MM.1S (cell line): ENCODE results near the gene PUS1.

ENCODE experiments used
- DNase-seq: peaks from one replicate; pipeline ENCODE4 v3.0.0-alpha.2; 2015
- H2AFZ ChIP-seq: fragments of 300-600 bp; sonication (generic); 2 replicates; pipeline ENCODE4 v1.6.0; 2016; ENCODE audit warnings: antibody characterized with exemption, low read length
- H3F3A ChIP-seq: fragments of 300-600 bp; sonication (generic); 2 replicates; pipeline ENCODE4 v1.6.1; 2016; ENCODE audit warnings: mild to moderate bottlenecking, antibody characterized with exemption, low read length, moderate library complexity, mixed read lengths; ENCODE audit not compliant: insufficient read depth
- H3K27ac ChIP-seq: fragments of 300-600 bp; sonication (generic); 2 replicates; pipeline ENCODE4 v1.5.1; 2016; ENCODE audit warnings: mild to moderate bottlenecking, low read length
- H3K27me3 ChIP-seq: fragments of 300-600 bp; sonication (generic); replicated peaks from 2 replicates; pipeline ENCODE4 v1.6.0; 2016; ENCODE audit warnings: low read length; ENCODE audit not compliant: insufficient read depth
- H3K36me3 ChIP-seq: fragments of 300-600 bp; sonication (generic); replicated peaks from 2 replicates; pipeline ENCODE4 v1.6.1; 2016; ENCODE audit warnings: mild to moderate bottlenecking, low read length, mixed read lengths; ENCODE audit not compliant: insufficient read depth
- H3K4me1 ChIP-seq: fragments of 300-600 bp; sonication (generic); 2 replicates; pipeline ENCODE4 v1.6.1; 2016; ENCODE audit warnings: low read length, mixed read lengths
- H3K4me2 ChIP-seq: fragments of 300-600 bp; sonication (generic); 2 replicates; pipeline ENCODE4 v1.6.0; 2016; ENCODE audit warnings: low read depth, low read length
- H3K4me3 ChIP-seq: fragments of 300-600 bp; sonication (generic); 2 replicates; pipeline ENCODE4 v1.5.1; 2016; ENCODE audit warnings: low read length, mixed read lengths
- H3K79me2 ChIP-seq: fragments of 300-600 bp; sonication (generic); 2 replicates; pipeline ENCODE4 v1.6.1; 2016; ENCODE audit warnings: mixed run types, low read length, mixed read lengths
- H3K9ac ChIP-seq: fragments of 300-600 bp; sonication (generic); 2 replicates; pipeline ENCODE4 v1.6.1; 2016; ENCODE audit warnings: low read length, mixed read lengths
- H3K9me2 ChIP-seq: fragments of 300-600 bp; sonication (generic); replicated peaks from 2 replicates; pipeline ENCODE4 v1.6.1; 2016; ENCODE audit warnings: mild to moderate bottlenecking, low read length, mixed read lengths; ENCODE audit not compliant: insufficient read depth
- H3K9me3 ChIP-seq: fragments of 300-600 bp; sonication (generic); replicated peaks from 2 replicates; pipeline ENCODE4 v1.6.1; 2016; ENCODE audit warnings: mild to moderate bottlenecking, low read length, mixed read lengths; ENCODE audit not compliant: insufficient read depth
- H4K20me1 ChIP-seq: fragments of 300-600 bp; sonication (generic); 2 replicates; pipeline ENCODE4 v1.6.1; 2016; ENCODE audit warnings: mild to moderate bottlenecking, low read length, moderate library complexity, mixed read lengths; ENCODE audit not compliant: insufficient read depth
- CTCF ChIP-seq: fragments of 300-600 bp; sonication (generic); IDR thresholded peaks from 2 replicates; pipeline ENCODE4 v1.5.1; 2016; ENCODE audit warnings: antibody characterized with exemption, low read length, mixed read lengths
- EZH2 ChIP-seq: fragments of 300-600 bp; sonication (generic); optimal IDR thresholded peaks from 2 replicates; pipeline ENCODE3; 2017; ENCODE audit warnings: low read depth, mild to moderate bottlenecking, antibody characterized with exemption, low read length, mixed read lengths
- EZH2phosphoT487 ChIP-seq: fragments of 300-600 bp; sonication (generic); IDR thresholded peaks from 2 replicates; pipeline ENCODE4 v1.6.1; 2018; ENCODE audit warnings: antibody characterized with exemption, low read length

PUS1 gene

GRCh38 chr12:131971226-131971625 is 42.1 kb downstream of the PUS1 start:
- DNase-seq, result no peak
- Histone ChIP-seq H3K27ac (no peak overlapping the region), H3K4me3 (no peak overlapping the region), H3K27me3 (no peaks in the 10 kb centered on the region), H3K4me1 (no peaks in the 10 kb centered on the region), H3K9ac (no peak overlapping the region), H3F3A (no peaks in the 10 kb centered on the region), H3K36me3 (no peaks in the 10 kb centered on the region), H3K4me2 (no peak overlapping the region), H3K79me2 (peaks cover 38% of the 10 kb centered on the region), H3K9me3 (no peaks in the 10 kb centered on the region), H4K20me1 (no peaks in the 10 kb centered on the region), H3K9me2 (no peaks in the 10 kb centered on the region), H2AFZ (no peak overlapping the region)
- no peak for TF ChIP-seq EZH2phosphoT487
- no peak for TF ChIP-seq CTCF
- TF ChIP-seq EZH2, result no peak

DNA sequence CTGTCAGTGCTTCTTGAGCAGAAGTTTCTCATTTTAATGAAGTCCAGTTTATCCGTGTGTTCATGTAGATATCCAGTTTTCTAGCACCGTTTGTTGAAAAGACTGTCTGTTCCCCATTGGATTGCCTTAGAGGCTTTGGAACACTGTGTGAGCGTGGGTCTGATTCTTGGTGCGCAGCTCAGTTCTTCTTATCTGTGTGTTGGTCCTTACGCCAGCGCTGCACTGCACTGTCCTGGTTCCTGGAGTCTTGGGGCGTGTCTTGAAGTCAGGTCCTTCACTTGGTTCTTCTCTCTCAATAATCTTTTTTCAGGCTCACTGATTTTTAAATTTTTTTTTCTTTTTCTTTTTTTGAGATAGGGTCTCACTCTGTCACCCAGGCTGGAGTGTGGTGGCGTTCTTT is 46.2 kb downstream of the PUS1 start:
- no peak overlapping the region for H2AFZ ChIP-seq
- TF ChIP-seq EZH2 (no peak), CTCF (no peak), EZH2phosphoT487 (no peak)
- H3K9me2 ChIP-seq, result no peaks in the 10 kb centered on the region
- H3K36me3 ChIP-seq, result no peaks in the 10 kb centered on the region
- H3K27me3 ChIP-seq, result no peaks in the 10 kb centered on the region
- no peak overlapping the region for H3K9ac ChIP-seq
- no peaks in the 10 kb centered on the region for H4K20me1 ChIP-seq
- peaks cover 14% of the 10 kb centered on the region for H3K79me2 ChIP-seq
- no peak for DNase-seq
- H3K4me1 ChIP-seq, result no peaks in the 10 kb centered on the region
- no peak overlapping the region for H3K27ac ChIP-seq
- no peaks in the 10 kb centered on the region for H3F3A ChIP-seq
- H3K4me2 ChIP-seq, result no peak overlapping the region
- no peaks in the 10 kb centered on the region for H3K9me3 ChIP-seq
- no peak overlapping the region for H3K4me3 ChIP-seq

GRCh38 chr12:131979606-131980005 is 50.5 kb downstream of the PUS1 start:
- H3K4me3 ChIP-seq, result no peak overlapping the region
- no peak for DNase-seq
- H3K4me2 ChIP-seq, result no peak overlapping the region
- H2AFZ ChIP-seq, result no peak overlapping the region
- H3K36me3 ChIP-seq, result no peaks in the 10 kb centered on the region
- H3K27me3 ChIP-seq, result no peaks in the 10 kb centered on the region
- H3K9me2 ChIP-seq, result no peaks in the 10 kb centered on the region
- TF ChIP-seq CTCF (no peak), EZH2 (no peak), EZH2phosphoT487 (no peak)
- peaks cover 5% of the 10 kb centered on the region; the same call in 1 of the 2 replicates for H3K79me2 ChIP-seq
- H3K9me3 ChIP-seq, result no peaks in the 10 kb centered on the region
- H3K4me1 ChIP-seq, result no peaks in the 10 kb centered on the region
- no peaks in the 10 kb centered on the region for H3F3A ChIP-seq
- no peaks in the 10 kb centered on the region for H4K20me1 ChIP-seq
- no peak overlapping the region for H3K27ac ChIP-seq
- H3K9ac ChIP-seq, result no peak overlapping the region
